HepG2 (cell line): ENCODE data around the gene ELFN1. TPM values are rescaled to one million over a fixed set of nuclear protein-coding genes. Genes with fewer than 3 reads are reported as not detected.

Source experiments
- ATAC-seq: fragments of 200-7000 bp; cut with Tn5 transposase; 3 replicates; pipeline ENCODE4 v1.9.1; 2020; ENCODE audit warnings: mild to moderate bottlenecking, moderate library complexity
- BruUV-seq: library from RNA; stranded (reverse); fragments of 400-500 nt; replicated peaks from 2 replicates; lab custom pipeline; 2021; lab: Mats Ljungman, UMichigan
- CTCF ChIA-PET: fragments of 300-600 bp; formaldehyde crosslinking; extraction: SDS; loops from one replicate; lab custom pipeline; 2021; ENCODE audit warnings: low total read pairs, inconsistent platforms, low intra/inter-chr PET ratio; lab: Yijun Ruan, JAX
- POLR2A ChIA-PET: fragments of 350-600 bp; sonication (Branson Sonifier 250); formaldehyde crosslinking; loops from one replicate; lab custom pipeline; 2020; ENCODE audit warnings: antibody characterized with exemption, inconsistent platforms; lab: Yijun Ruan, JAX
- DNase-seq: peaks from one replicate; pipeline ENCODE4 v3.0.0-alpha.2; 2015; ENCODE audit warnings: low spot score
- FAIRE-seq: peaks from 3 replicates; lab custom pipeline; 2011; peaks lifted over from hg19 to GRCh38; lab: Jason Lieb, UNC
- H2AFZ ChIP-seq: one replicate; pipeline ENCODE4 v1.6.1; 2011; ENCODE audit warnings: low read length, inconsistent platforms
- H3K27ac ChIP-seq: fragments of 300-600 bp; 3 replicates; pipeline ENCODE4 v1.8.0; 2011; ENCODE audit warnings: mixed run types, mild to moderate bottlenecking, mixed read lengths, low read length, inconsistent platforms; ENCODE audit not compliant: insufficient read depth; ENCODE audit errors: extremely low read length
- H3K27me3 ChIP-seq, 2 experiments: fragments of 200-600 bp in 1 of 2; 2 replicates in 1 of 2; 3 replicates in 1 of 2; pipeline versions ENCODE4 v1.6.0 to v1.8.0; 2011; ENCODE audit warnings: low read length in 2 of 2, mild to moderate bottlenecking in 2 of 2, moderate library complexity in 2 of 2, inconsistent platforms in 1 of 2; ENCODE audit not compliant: insufficient read depth in 2 of 2, control insufficient read depth in 1 of 2
- H3K36me3 ChIP-seq, 2 experiments: fragments of 200-600 bp in 1 of 2; replicated peaks in 1 of 2; 2 replicates in 1 of 2; 3 replicates in 1 of 2; pipeline versions ENCODE4 v1.5.1 to v1.8.0; 2011; ENCODE audit warnings: low read length in 2 of 2, inconsistent platforms in 1 of 2; ENCODE audit not compliant: insufficient read depth in 2 of 2, control insufficient read depth in 1 of 2
- H3K4me1 ChIP-seq: 2 replicates; pipeline ENCODE4 v1.5.1; 2012; ENCODE audit warnings: low read length, inconsistent platforms; ENCODE audit not compliant: insufficient read depth
- H3K4me2 ChIP-seq: 2 replicates; pipeline ENCODE4 v1.6.0; 2011; ENCODE audit warnings: low read depth, low read length, inconsistent platforms
- H3K4me3 ChIP-seq, 3 experiments: fragments of 200-600 bp in 1 of 3; sonication (generic), shearing (Covaris generic) in 1 of 3; replicated peaks in 1 of 3; 2 replicates each; pipeline ENCODE4 v1.5.1; 2011 to 2016; ENCODE audit warnings: low read length in 3 of 3, inconsistent platforms in 2 of 3, low read depth in 2 of 3, mild to moderate bottlenecking in 2 of 3, control low read depth in 1 of 3, mixed read lengths in 1 of 3; ENCODE audit not compliant: insufficient read depth in 1 of 3
- H3K79me2 ChIP-seq: one replicate; pipeline ENCODE4 v1.6.1; 2011; ENCODE audit warnings: low read length, inconsistent platforms; ENCODE audit not compliant: insufficient read depth
- H3K9ac ChIP-seq: 2 replicates; pipeline ENCODE4 v1.6.0; 2011; ENCODE audit warnings: mild to moderate bottlenecking, low read depth, low read length, inconsistent platforms; ENCODE audit not compliant: insufficient read depth
- H3K9me3 ChIP-seq: 2 replicates; pipeline ENCODE4 v1.5.1; 2012; ENCODE audit warnings: mild to moderate bottlenecking, low read length
- H4K20me1 ChIP-seq: 2 replicates; pipeline ENCODE4 v1.6.0; 2011; ENCODE audit warnings: inconsistent platforms, mild to moderate bottlenecking, low read length, moderate library complexity; ENCODE audit not compliant: insufficient read depth
- AFF4 ChIP-seq: sonication (generic); formaldehyde crosslinking; IDR thresholded peaks from 2 replicates; pipeline ENCODE4 v1.4.0; 2020; ENCODE audit warnings: missing genetic modification reagents
- CHD4 ChIP-seq: fragments of 200-600 bp; sonication (generic); IDR thresholded peaks from 2 replicates; pipeline ENCODE4 v1.7.0; 2017; ENCODE audit warnings: mild to moderate bottlenecking, low read length, borderline replicate concordance
- FOXA3 ChIP-seq: IDR thresholded peaks from 2 replicates; pipeline ENCODE4 v1.6.1; 2016; ENCODE audit warnings: missing genetic modification reagents, missing compliant biosample characterization
- MBD4 ChIP-seq: IDR thresholded peaks from 2 replicates; pipeline ENCODE4 v1.6.1; 2012; ENCODE audit warnings: low read length, inconsistent platforms, borderline replicate concordance
- MZF1 ChIP-seq: sonication (generic); formaldehyde crosslinking; IDR thresholded peaks from 2 replicates; pipeline ENCODE4 v1.8.1; 2023; ENCODE audit warnings: mild to moderate bottlenecking, missing genetic modification reagents, borderline replicate concordance
- NFKBIZ ChIP-seq: IDR thresholded peaks from 2 replicates; pipeline ENCODE4 v1.6.1; 2018; ENCODE audit warnings: missing genetic modification reagents, missing compliant biosample characterization
- SALL2 ChIP-seq: sonication (generic); formaldehyde crosslinking; IDR thresholded peaks from 2 replicates; pipeline ENCODE4 v1.8.1; 2023; ENCODE audit warnings: mild to moderate bottlenecking, missing genetic modification reagents, inconsistent platforms
- SPEN ChIP-seq: sonication (generic); formaldehyde crosslinking; IDR thresholded peaks from 2 replicates; pipeline ENCODE4 v1.5.1; 2020; ENCODE audit warnings: low read depth, mild to moderate bottlenecking, missing genetic modification reagents
- TEAD2 ChIP-seq: sonication (generic); formaldehyde crosslinking; IDR thresholded peaks from 2 replicates; pipeline ENCODE4 v1.9.0; 2021; ENCODE audit warnings: missing genetic modification reagents
- ZFP1 ChIP-seq: IDR thresholded peaks from 2 replicates; pipeline ENCODE4 v1.6.1; 2016
- ZGPAT ChIP-seq: IDR thresholded peaks from 2 replicates; pipeline ENCODE4 v1.6.1; 2016; ENCODE audit warnings: mild to moderate bottlenecking
- ZNF652 ChIP-seq: IDR thresholded peaks from 2 replicates; pipeline ENCODE4 v1.6.1; 2016; ENCODE audit warnings: low read depth, borderline replicate concordance
- ZNF768 ChIP-seq: sonication (generic); formaldehyde crosslinking; IDR thresholded peaks from 2 replicates; pipeline ENCODE4 v1.4.0; 2020; ENCODE audit warnings: missing genetic modification reagents
- ZNF780A ChIP-seq: sonication (generic); formaldehyde crosslinking; IDR thresholded peaks from 2 replicates; pipeline ENCODE4 v1.8.0; 2022; ENCODE audit warnings: mild to moderate bottlenecking, missing genetic modification reagents, moderate library complexity
- WGBS: methylation state at CpG from one replicate; pipeline ENCODE4 v1.1.6; 2017; ENCODE audit warnings: low lambda C conversion rate; 5-methylcytosine and 5-hydroxymethylcytosine counted together
- in situ Hi-C: cut with HindIII; loops from 2 replicates; pipeline ENCODE4 v1.10.0; 2017; ENCODE audit warnings: low pct_unique_long_range_greater_than_20kb; ENCODE audit not compliant: extremely low pct_ligation_motif_present
- intact Hi-C: fragments of 100-400 bp; cut with micrococcal nuclease; formaldehyde crosslinking; loops from one replicate; pipeline ENCODE4 v1.10.0; 2022; ENCODE audit not compliant: unreplicated experiment
- polyA plus RNA-seq, 8 experiments: library from polyadenylated mRNA; depleted of rRNA in 3 of 8; stranded (reverse) in 7 of 8; unstranded in 1 of 8; fragments of >200 nt; fragmentation: Illumina TruSeq in 4 of 8; extraction: Trizol in 4 of 8; gene quantifications; 2 replicates each; pipeline versions ENCODE4 v1.2.1 to v1.2.3, GENCODE V29; 2011 to 2016; ENCODE audit warnings: low read depth in 4 of 8, missing spikeins in 1 of 8, mixed read lengths in 1 of 8; ENCODE audit not compliant: insufficient read depth in 1 of 8
- total RNA-seq, 5 experiments: library from RNA; depleted of rRNA; stranded (reverse); fragments of >200 nt; fragmentation: Illumina TruSeq; extraction: Trizol; gene quantifications; 2 replicates each; pipeline ENCODE4 v1.2.3, GENCODE V29; 2016; ENCODE audit warnings: low read depth in 1 of 5

ELFN1 gene
- total and polyA plus RNA-seq, 2 of the 13 experiments (the other 11 are each of a cell fraction or from before 2014, with no cell fraction given) = 0.13 to 0.18 TPM

- H2AFZ ChIP-seq = no peak overlapping the region
- 0 out of 5 replicates have a peak, but pooled peaks cover 2 to 5% of the 10 kb centered on the region in 2 experiments for H3K27me3 ChIP-seq
- no TSS peak for BruUV-seq
- no peaks in the 10 kb centered on the region for H3K79me2 ChIP-seq
- no peak overlapping the region for H3K9ac ChIP-seq
- CTCF ChIA-PET = no interaction called here
- FAIRE-seq = no peak
- no peak for TF ChIP-seq SALL2 (CRISPR knock-in tag)
- no peak for TF ChIP-seq SPEN
- TF ChIP-seq FOXA3 (CRISPR knock-in tag) = no peak
- TF ChIP-seq TEAD2 (CRISPR knock-in tag) = no peak
- no peak for TF ChIP-seq MZF1 (CRISPR knock-in tag)
- no peaks in the 10 kb centered on the region for H3K9me3 ChIP-seq
- no peak for DNase-seq
- in situ Hi-C loops = no loop called here
- no peaks in the 10 kb centered on the region for H4K20me1 ChIP-seq
- no peak overlapping the region for H3K4me2 ChIP-seq
- no peak overlapping the region for H3K27ac ChIP-seq
- H3K36me3 ChIP-seq = no peaks in the 10 kb centered on the region
- 33% methylated on average over 1 of the region's 3 CpGs for whole genome bisulfite sequencing
- intact Hi-C loops = no loop called here
- POLR2A ChIA-PET = no interaction called here
- H3K4me1 ChIP-seq = no peaks in the 10 kb centered on the region
- ATAC-seq = no peak
- no peak overlapping the region for H3K4me3 ChIP-seq
Observed at GRCh38 chr7:1689311-1689710, 19.2 kb downstream of the ELFN1 start.

- whole genome bisulfite sequencing = 76% methylated on average over 1 of the region's 1 CpG
- H3K4me1 ChIP-seq = no peaks in the 10 kb centered on the region
- no peak for DNase-seq
- no peak overlapping the region for H3K4me3 ChIP-seq
- no peak overlapping the region for H3K4me2 ChIP-seq
- H3K9ac ChIP-seq = no peak overlapping the region
- peaks cover 3 to 8% of the 10 kb centered on the region in 2 experiments; a peak in 1 of 5 replicates for H3K27me3 ChIP-seq
- CTCF ChIA-PET = no interaction called here
- POLR2A ChIA-PET = no interaction called here
- H3K27ac ChIP-seq = no peak overlapping the region
- no peak for FAIRE-seq
- H3K79me2 ChIP-seq = no peaks in the 10 kb centered on the region
- BruUV-seq = no TSS peak
- no peak overlapping the region for H2AFZ ChIP-seq
- H3K36me3 ChIP-seq = no peaks in the 10 kb centered on the region
- H3K9me3 ChIP-seq = no peaks in the 10 kb centered on the region
- ATAC-seq = no peak
- intact Hi-C loops (no loop called here), in situ Hi-C loops (loop anchor here (10.0 kb wide), 1 partner anchor 56 kb away; no protein-coding TSS in a partner anchor)
- no peaks in the 10 kb centered on the region for H4K20me1 ChIP-seq
- TF ChIP-seq ZGPAT (CRISPR knock-in tag) = no peak
- no peak for TF ChIP-seq MBD4
- no peak for TF ChIP-seq ZNF652 (CRISPR knock-in tag)
- no peak for TF ChIP-seq ZFP1 (CRISPR knock-in tag)
- no peak for TF ChIP-seq NFKBIZ (CRISPR knock-in tag)
- no peak for TF ChIP-seq ZNF768 (CRISPR knock-in tag)
- TF ChIP-seq ZNF780A (CRISPR knock-in tag) = no peak
- no peak for TF ChIP-seq AFF4 (CRISPR knock-in tag)
- no peak for TF ChIP-seq CHD4
Observed at GRCh38 chr7:1690359-1690958, 20.4 kb downstream of the ELFN1 start.
